SK-N-SH (cell line): Measurements from ENCODE around the gene LRIG1. TPM values are rescaled to one million over a fixed set of nuclear protein-coding genes. Genes with fewer than 3 reads are reported as not detected.

ENCODE experiments used
- CTCF ChIA-PET: fragments of 300-600, 350-600 bp; formaldehyde crosslinking; extraction: SDS; loops from one replicate; lab custom pipeline; 2021; lab: Yijun Ruan, JAX
- POLR2A ChIA-PET: fragments of 350-600 bp; sonication (Branson Sonifier 250); formaldehyde crosslinking; extraction: SDS; loops from one replicate; lab custom pipeline; 2020; ENCODE audit warnings: antibody characterized with exemption, inconsistent platforms; lab: Yijun Ruan, JAX
- DNase-seq: peaks from one replicate; pipeline ENCODE4 v3.0.0; 2012
- H2AFZ ChIP-seq: fragments of 200-600 bp; sonication (generic); 2 replicates; pipeline ENCODE4 v1.8.1; 2016; ENCODE audit warnings: antibody characterized with exemption, mild to moderate bottlenecking, low read depth
- H3F3A ChIP-seq: fragments of 200-600 bp; sonication (generic); replicated peaks from 2 replicates; pipeline ENCODE3; 2016; ENCODE audit warnings: antibody characterized with exemption, mild to moderate bottlenecking; ENCODE audit not compliant: insufficient read depth
- H3K27ac ChIP-seq, 2 experiments: fragments of 200-500 bp in 1 of 2; fragments of 200-600 bp in 1 of 2; sonication (Bioruptor generic) in 1 of 2; sonication (generic), shearing (Covaris generic) in 1 of 2; 2 replicates each; pipeline versions ENCODE4 v1.5.1 to v1.6.1; 2014 to 2016; ENCODE audit warnings: low read depth in 2 of 2, inconsistent platforms in 1 of 2, low read length in 1 of 2, mild to moderate bottlenecking in 1 of 2, mixed read lengths in 1 of 2
- H3K27me3 ChIP-seq: fragments of 200-600 bp; sonication (generic), shearing (Covaris generic); 2 replicates; pipeline ENCODE4 v1.6.1; 2016; ENCODE audit warnings: mixed run types; ENCODE audit not compliant: insufficient read depth
- H3K36me3 ChIP-seq, 2 experiments: fragments of 200-500 bp in 1 of 2; fragments of 200-600 bp in 1 of 2; sonication (Bioruptor generic) in 1 of 2; sonication (generic) in 1 of 2; replicated peaks in 1 of 2; 2 replicates each; pipeline versions ENCODE3 to v1.5.1; 2014 to 2016; ENCODE audit warnings: low read length in 1 of 2, mild to moderate bottlenecking in 1 of 2; ENCODE audit not compliant: insufficient read depth in 2 of 2, control insufficient read depth in 1 of 2
- H3K4me1 ChIP-seq, 2 experiments: fragments of 200-500 bp in 1 of 2; fragments of 200-600 bp in 1 of 2; sonication (Bioruptor generic) in 1 of 2; sonication (generic), shearing (Covaris generic) in 1 of 2; 2 replicates each; pipeline versions ENCODE4 v1.5.1 to v1.6.1; 2014 to 2016; ENCODE audit warnings: low read depth in 1 of 2, low read length in 1 of 2, mixed run types in 1 of 2; ENCODE audit not compliant: insufficient read depth in 2 of 2, control insufficient read depth in 1 of 2
- H3K4me2 ChIP-seq: fragments of 200-600 bp; sonication (generic), shearing (Covaris generic); 2 replicates; pipeline ENCODE4 v1.6.1; 2017; ENCODE audit warnings: mixed run types
- H3K4me3 ChIP-seq, 2 experiments: fragments of 200-500 bp in 1 of 2; fragments of 200-600 bp in 1 of 2; sonication (Bioruptor generic) in 1 of 2; sonication (generic), shearing (Covaris generic) in 1 of 2; 2 replicates each; pipeline versions ENCODE4 v1.5.1 to v1.8.1; 2014 to 2016; ENCODE audit warnings: low read depth in 2 of 2, inconsistent platforms in 1 of 2, low read length in 1 of 2, mild to moderate bottlenecking in 1 of 2, mixed read lengths in 1 of 2, moderate library complexity in 1 of 2
- H3K79me2 ChIP-seq: fragments of 200-600 bp; sonication (generic); 2 replicates; pipeline ENCODE4 v1.8.1; 2017; ENCODE audit warnings: mild to moderate bottlenecking; ENCODE audit not compliant: insufficient read depth
- H3K9ac ChIP-seq: fragments of 200-600 bp; sonication (generic); 2 replicates; pipeline ENCODE4 v1.6.1; 2017; ENCODE audit warnings: mixed run types
- H3K9me2 ChIP-seq: fragments of 200-600 bp; sonication (generic); 2 replicates; pipeline ENCODE4 v1.6.1; 2017; ENCODE audit warnings: mixed run types
- H3K9me3 ChIP-seq: fragments of 200-600 bp; sonication (generic); 2 replicates; pipeline ENCODE4 v1.6.1; 2017; ENCODE audit warnings: mixed run types, mild to moderate bottlenecking, moderate library complexity
- H4K20me1 ChIP-seq: fragments of 200-600 bp; sonication (generic); 2 replicates; pipeline ENCODE4 v1.6.1; 2017; ENCODE audit warnings: mild to moderate bottlenecking, mixed run types; ENCODE audit not compliant: insufficient read depth
- CHD2 ChIP-seq: fragments of 150-350 bp; IDR thresholded peaks from 2 replicates; pipeline ENCODE4 v1.6.1; 2018; ENCODE audit warnings: low read length; ENCODE audit not compliant: partially characterized antibody
- FOSL2 ChIP-seq: IDR thresholded peaks from 2 replicates; pipeline ENCODE4 v1.4.0; 2012; ENCODE audit warnings: low read depth, mild to moderate bottlenecking, moderate library complexity, borderline replicate concordance
- GATA2 ChIP-seq: sonication (generic); formaldehyde crosslinking; IDR thresholded peaks from 2 replicates; pipeline ENCODE4 v1.5.0; 2020; ENCODE audit warnings: mild to moderate bottlenecking, missing genetic modification reagents
- JUND ChIP-seq: IDR thresholded peaks from 2 replicates; pipeline ENCODE4 v1.4.0; 2012
- MEF2A ChIP-seq: IDR thresholded peaks from 2 replicates; pipeline ENCODE4 v1.4.0; 2012; ENCODE audit warnings: low read depth, borderline replicate concordance
- NRF1 ChIP-seq: IDR thresholded peaks from 2 replicates; pipeline ENCODE4 v1.6.1; 2012; ENCODE audit warnings: low read depth, mild to moderate bottlenecking, low read length
- RAD21 ChIP-seq: IDR thresholded peaks from 2 replicates; pipeline ENCODE4 v1.6.1; 2012; ENCODE audit warnings: mild to moderate bottlenecking, low read length
- RCOR1 ChIP-seq: fragments of 150-350 bp; IDR thresholded peaks from 2 replicates; pipeline ENCODE4 v1.6.1; 2017; ENCODE audit warnings: antibody characterized with exemption, low read length
- SMC3 ChIP-seq: IDR thresholded peaks from 2 replicates; pipeline ENCODE4 v1.6.1; 2012; ENCODE audit warnings: low read depth, low read length, improper control_type of control experiment
- TCF12 ChIP-seq: IDR thresholded peaks from 2 replicates; pipeline ENCODE4 v1.4.0; 2012
- TEAD4 ChIP-seq: IDR thresholded peaks from 2 replicates; pipeline ENCODE4 v1.4.0; 2012; ENCODE audit warnings: mild to moderate bottlenecking, borderline replicate concordance; ENCODE audit not compliant: insufficient read depth
- WGBS: methylation state at CpG from one replicate; pipeline ENCODE4 v1.1.6; 2017; ENCODE audit warnings: low lambda C conversion rate; 5-methylcytosine and 5-hydroxymethylcytosine counted together
- polyA plus RNA-seq, 3 experiments: library from polyadenylated mRNA; depleted of rRNA; stranded (reverse); fragments of >200 nt; gene quantifications; 2 replicates each; pipeline ENCODE4 v1.2.3, GENCODE V29; 2012
- TF ChIP-seq, protein P1 (sequence below): IDR thresholded peaks from 2 replicates; pipeline ENCODE4 v1.4.0; 2012; ENCODE audit warnings: low read depth, borderline replicate concordance
- TF ChIP-seq, protein P2 (sequence below): fragments of 200-600 bp; sonication (generic); IDR thresholded peaks from 2 replicates; pipeline ENCODE4 v1.6.1; 2017; ENCODE audit warnings: antibody characterized with exemption, mild to moderate bottlenecking, moderate library complexity
- TF ChIP-seq, protein P3 (sequence below): IDR thresholded peaks from 2 replicates; pipeline ENCODE4 v1.6.1; 2012; ENCODE audit warnings: mild to moderate bottlenecking, low read depth, low read length, moderate library complexity
- TF ChIP-seq, protein P4 (sequence below): IDR thresholded peaks from 2 replicates; pipeline ENCODE4 v1.4.0; 2012; ENCODE audit warnings: low read depth, borderline replicate concordance
- TF ChIP-seq, protein P5 (sequence below): fragments of 150-350 bp; IDR thresholded peaks from 2 replicates; pipeline ENCODE4 v1.6.1; 2016; ENCODE audit warnings: mild to moderate bottlenecking, low read depth, low read length

Gene LRIG1
- polyA plus RNA-seq, 1 of the 3 experiments (the other 2 are of a cell fraction) = 1.7 TPM

DNA sequence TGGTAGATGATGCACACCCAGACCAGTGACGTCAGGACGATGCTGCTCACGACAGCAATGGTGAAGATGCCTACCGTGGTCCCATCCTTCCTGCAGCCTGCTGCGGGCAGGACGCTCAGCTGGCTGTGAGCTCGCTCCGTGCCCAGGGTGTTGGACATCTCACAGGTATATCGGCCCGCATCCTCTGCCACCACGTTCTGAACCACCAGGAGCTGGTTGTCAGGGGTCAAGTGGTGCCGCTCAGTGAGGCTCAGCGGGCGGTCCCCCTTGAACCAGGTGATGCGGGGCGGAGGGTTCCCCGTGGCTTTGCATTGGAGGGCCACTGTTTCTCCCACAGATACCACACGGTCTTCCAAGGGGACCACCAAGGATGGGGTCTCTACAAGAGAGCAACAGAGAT, 117.8 kb downstream of the LRIG1 start:
- ChIA-PET POLR2A (no interaction called here), CTCF (interaction anchor here (0.9 to 2.7 kb wide), 2 partner anchors 10 to 25 kb away, joined by 3 to 9 read pairs; no protein-coding TSS in a partner anchor)
- peaks cover 0 to 4% of the 10 kb centered on the region in 2 experiments; a peak in 1 of 4 replicates for H3K4me1 ChIP-seq
- no peak for DNase-seq
- H3K27me3 ChIP-seq = no peaks in the 10 kb centered on the region
- H3K4me2 ChIP-seq = no peak overlapping the region
- no peak overlapping the region for H3K27ac ChIP-seq
- no peak overlapping the region for H2AFZ ChIP-seq
- peaks cover 0 to 45% of the 10 kb centered on the region in 2 experiments for H3K36me3 ChIP-seq
- no peaks in the 10 kb centered on the region for H4K20me1 ChIP-seq
- H3K9ac ChIP-seq = no peak overlapping the region
- H3K9me2 ChIP-seq = no peaks in the 10 kb centered on the region
- no peaks in the 10 kb centered on the region for H3K9me3 ChIP-seq
- no peaks in the 10 kb centered on the region for H3F3A ChIP-seq
- no peak overlapping the region for H3K4me3 ChIP-seq
- WGBS = 98% methylated on average over 10 of the region's 18 CpGs
- no peaks in the 10 kb centered on the region for H3K79me2 ChIP-seq
- no peak for TF ChIP-seq SMC3
- TF ChIP-seq TCF12 = no peak
- no peak for TF ChIP-seq MEF2A
- TF ChIP-seq JUND = no peak
- TF ChIP-seq CHD2 = no peak
- TF ChIP-seq, protein P1, sequence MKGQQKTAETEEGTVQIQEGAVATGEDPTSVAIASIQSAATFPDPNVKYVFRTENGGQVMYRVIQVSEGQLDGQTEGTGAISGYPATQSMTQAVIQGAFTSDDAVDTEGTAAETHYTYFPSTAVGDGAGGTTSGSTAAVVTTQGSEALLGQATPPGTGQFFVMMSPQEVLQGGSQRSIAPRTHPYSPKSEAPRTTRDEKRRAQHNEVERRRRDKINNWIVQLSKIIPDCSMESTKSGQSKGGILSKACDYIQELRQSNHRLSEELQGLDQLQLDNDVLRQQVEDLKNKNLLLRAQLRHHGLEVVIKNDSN = no peak
- TF ChIP-seq, protein P2, sequence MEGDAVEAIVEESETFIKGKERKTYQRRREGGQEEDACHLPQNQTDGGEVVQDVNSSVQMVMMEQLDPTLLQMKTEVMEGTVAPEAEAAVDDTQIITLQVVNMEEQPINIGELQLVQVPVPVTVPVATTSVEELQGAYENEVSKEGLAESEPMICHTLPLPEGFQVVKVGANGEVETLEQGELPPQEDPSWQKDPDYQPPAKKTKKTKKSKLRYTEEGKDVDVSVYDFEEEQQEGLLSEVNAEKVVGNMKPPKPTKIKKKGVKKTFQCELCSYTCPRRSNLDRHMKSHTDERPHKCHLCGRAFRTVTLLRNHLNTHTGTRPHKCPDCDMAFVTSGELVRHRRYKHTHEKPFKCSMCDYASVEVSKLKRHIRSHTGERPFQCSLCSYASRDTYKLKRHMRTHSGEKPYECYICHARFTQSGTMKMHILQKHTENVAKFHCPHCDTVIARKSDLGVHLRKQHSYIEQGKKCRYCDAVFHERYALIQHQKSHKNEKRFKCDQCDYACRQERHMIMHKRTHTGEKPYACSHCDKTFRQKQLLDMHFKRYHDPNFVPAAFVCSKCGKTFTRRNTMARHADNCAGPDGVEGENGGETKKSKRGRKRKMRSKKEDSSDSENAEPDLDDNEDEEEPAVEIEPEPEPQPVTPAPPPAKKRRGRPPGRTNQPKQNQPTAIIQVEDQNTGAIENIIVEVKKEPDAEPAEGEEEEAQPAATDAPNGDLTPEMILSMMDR = no peak
- TF ChIP-seq, protein P3, sequence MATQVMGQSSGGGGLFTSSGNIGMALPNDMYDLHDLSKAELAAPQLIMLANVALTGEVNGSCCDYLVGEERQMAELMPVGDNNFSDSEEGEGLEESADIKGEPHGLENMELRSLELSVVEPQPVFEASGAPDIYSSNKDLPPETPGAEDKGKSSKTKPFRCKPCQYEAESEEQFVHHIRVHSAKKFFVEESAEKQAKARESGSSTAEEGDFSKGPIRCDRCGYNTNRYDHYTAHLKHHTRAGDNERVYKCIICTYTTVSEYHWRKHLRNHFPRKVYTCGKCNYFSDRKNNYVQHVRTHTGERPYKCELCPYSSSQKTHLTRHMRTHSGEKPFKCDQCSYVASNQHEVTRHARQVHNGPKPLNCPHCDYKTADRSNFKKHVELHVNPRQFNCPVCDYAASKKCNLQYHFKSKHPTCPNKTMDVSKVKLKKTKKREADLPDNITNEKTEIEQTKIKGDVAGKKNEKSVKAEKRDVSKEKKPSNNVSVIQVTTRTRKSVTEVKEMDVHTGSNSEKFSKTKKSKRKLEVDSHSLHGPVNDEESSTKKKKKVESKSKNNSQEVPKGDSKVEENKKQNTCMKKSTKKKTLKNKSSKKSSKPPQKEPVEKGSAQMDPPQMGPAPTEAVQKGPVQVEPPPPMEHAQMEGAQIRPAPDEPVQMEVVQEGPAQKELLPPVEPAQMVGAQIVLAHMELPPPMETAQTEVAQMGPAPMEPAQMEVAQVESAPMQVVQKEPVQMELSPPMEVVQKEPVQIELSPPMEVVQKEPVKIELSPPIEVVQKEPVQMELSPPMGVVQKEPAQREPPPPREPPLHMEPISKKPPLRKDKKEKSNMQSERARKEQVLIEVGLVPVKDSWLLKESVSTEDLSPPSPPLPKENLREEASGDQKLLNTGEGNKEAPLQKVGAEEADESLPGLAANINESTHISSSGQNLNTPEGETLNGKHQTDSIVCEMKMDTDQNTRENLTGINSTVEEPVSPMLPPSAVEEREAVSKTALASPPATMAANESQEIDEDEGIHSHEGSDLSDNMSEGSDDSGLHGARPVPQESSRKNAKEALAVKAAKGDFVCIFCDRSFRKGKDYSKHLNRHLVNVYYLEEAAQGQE = no peak
- no peak for TF ChIP-seq GATA2 (CRISPR knock-in tag)
- TF ChIP-seq TEAD4 = no peak
- TF ChIP-seq, protein P4, sequence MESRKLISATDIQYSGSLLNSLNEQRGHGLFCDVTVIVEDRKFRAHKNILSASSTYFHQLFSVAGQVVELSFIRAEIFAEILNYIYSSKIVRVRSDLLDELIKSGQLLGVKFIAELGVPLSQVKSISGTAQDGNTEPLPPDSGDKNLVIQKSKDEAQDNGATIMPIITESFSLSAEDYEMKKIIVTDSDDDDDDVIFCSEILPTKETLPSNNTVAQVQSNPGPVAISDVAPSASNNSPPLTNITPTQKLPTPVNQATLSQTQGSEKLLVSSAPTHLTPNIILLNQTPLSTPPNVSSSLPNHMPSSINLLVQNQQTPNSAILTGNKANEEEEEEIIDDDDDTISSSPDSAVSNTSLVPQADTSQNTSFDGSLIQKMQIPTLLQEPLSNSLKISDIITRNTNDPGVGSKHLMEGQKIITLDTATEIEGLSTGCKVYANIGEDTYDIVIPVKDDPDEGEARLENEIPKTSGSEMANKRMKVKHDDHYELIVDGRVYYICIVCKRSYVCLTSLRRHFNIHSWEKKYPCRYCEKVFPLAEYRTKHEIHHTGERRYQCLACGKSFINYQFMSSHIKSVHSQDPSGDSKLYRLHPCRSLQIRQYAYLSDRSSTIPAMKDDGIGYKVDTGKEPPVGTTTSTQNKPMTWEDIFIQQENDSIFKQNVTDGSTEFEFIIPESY = no peak
- TF ChIP-seq RAD21 = no peak
- TF ChIP-seq, protein P5, sequence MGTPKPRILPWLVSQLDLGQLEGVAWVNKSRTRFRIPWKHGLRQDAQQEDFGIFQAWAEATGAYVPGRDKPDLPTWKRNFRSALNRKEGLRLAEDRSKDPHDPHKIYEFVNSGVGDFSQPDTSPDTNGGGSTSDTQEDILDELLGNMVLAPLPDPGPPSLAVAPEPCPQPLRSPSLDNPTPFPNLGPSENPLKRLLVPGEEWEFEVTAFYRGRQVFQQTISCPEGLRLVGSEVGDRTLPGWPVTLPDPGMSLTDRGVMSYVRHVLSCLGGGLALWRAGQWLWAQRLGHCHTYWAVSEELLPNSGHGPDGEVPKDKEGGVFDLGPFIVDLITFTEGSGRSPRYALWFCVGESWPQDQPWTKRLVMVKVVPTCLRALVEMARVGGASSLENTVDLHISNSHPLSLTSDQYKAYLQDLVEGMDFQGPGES = no peak
- TF ChIP-seq NRF1 = no peak
- TF ChIP-seq RCOR1 = no peak
- TF ChIP-seq FOSL2 = no peak
- TF ChIP-seq, all 33 proteins: peak for 0
